NCI-H460 (cell line): ENCODE data around the gene PCNT. TPM values are rescaled to one million over a fixed set of nuclear protein-coding genes. Genes with fewer than 3 reads are reported as not detected.
"Not testable (repeated sequence)": the region's sequence is repeated elsewhere in the genome, so short reads cannot be mapped to it uniquely, and the experiment has no call there.

ENCODE experiments used
- DNase-seq: peaks from one replicate; pipeline ENCODE4 v3.0.0-alpha.2; 2016; ENCODE audit warnings: low read depth; ENCODE audit errors: extremely low read depth
- total RNA-seq: library from RNA; depleted of rRNA; stranded (reverse); fragments of >200 nt; shearing (Covaris generic); gene quantifications from 2 replicates; pipeline ENCODE4 v1.2.3, GENCODE V29; 2014

PCNT gene
- total RNA-seq, 1 experiment from 2014 or later = 14.1 TPM

GRCh38 chr21:46423546-46424038, 99.6 kb downstream of the PCNT start:
- no peak for DNase-seq

DNA sequence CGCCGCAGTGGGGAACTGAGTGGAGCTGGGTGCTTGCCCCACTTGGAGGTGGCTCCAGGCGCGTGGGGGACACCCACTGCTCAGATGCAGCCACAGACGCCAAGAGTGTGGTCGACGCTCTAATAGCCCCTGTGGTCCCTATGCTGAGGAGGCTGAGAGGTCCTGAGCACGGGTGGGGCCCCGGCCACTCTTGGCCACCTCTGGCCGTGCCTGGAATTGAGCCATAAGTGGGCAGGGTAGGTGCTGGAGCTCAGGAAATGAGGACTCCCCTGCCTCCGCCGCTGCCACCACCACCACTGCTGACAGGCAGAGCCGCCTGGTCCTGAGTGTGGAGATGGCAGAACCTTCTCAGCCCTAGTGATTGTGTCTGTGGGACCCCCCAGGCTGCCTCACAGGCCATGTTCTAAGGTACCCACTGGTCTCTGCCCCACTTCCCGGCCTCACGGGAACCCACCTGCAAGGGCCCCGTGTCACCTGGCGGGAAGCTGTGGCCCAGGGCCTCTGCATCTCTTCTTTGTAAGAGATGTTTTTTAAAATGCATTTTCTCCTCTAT, 100.2 kb downstream of the PCNT start:
- DNase-seq = no peak

GRCh38 chr21:46424621-46425020, 100.7 kb downstream of the PCNT start:
- DNase-seq = no peak

- no peak for DNase-seq
These were observed 101.1 kb downstream of the PCNT start for GRCh38 chr21:46425041-46425440.

DNA sequence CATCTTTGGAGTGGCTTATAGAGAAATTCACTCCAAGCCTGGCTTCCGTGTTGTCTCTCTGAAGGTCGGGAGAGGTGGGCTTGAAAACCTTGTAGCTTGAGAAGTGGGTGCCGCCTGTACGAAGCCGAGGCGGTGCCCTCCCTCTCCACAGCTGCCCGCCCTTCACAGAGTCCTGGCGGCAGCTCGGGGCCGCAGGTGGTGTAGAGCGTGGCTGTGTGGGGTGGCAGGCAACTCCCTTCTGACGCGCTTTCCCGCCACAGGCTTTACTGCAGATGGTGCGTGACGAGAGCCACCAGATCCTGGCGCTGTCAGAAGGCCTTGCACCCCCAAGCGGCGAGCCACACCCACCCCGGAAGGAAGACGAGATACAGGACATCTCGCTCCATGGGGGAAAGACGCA, 101.6 kb downstream of the PCNT start:
- DNase-seq = no peak

DNA sequence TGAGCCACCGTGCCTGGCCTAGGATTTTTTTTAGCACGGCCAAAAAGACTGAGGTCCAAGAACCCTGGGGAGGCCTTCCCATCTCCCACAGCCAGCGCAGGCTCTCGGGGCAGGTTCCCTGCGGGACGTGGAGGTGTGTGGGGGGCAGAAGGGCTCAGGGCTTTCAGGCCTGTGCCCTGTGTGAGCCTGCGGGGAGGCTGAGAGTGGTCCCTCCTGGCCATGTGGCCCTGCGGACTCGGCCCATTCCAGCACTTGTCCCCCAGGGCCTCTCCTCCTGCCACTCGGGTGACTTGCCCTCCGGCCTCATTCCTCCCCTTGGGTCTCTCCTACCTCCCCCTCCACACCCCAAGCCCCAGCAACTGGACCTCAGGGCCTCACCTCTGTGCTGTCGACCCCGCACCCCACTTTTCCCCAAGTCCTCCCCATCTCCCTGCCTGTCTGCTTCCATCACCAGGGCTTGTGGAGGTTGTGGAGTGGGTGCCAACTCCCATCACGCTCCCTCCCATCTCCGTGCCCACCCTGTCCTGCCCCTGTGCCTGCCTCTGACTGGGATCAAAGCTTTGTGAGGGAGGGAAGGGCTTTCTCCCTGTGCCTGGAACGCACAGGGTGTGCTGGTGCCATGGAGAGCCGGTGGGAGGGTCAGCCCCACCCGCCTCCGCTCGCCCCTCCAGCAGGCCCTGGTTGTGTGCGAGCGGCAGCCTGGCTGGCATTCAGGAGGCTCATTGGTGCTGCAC, 102.5 kb downstream of the PCNT start:
- no peak for DNase-seq

DNA sequence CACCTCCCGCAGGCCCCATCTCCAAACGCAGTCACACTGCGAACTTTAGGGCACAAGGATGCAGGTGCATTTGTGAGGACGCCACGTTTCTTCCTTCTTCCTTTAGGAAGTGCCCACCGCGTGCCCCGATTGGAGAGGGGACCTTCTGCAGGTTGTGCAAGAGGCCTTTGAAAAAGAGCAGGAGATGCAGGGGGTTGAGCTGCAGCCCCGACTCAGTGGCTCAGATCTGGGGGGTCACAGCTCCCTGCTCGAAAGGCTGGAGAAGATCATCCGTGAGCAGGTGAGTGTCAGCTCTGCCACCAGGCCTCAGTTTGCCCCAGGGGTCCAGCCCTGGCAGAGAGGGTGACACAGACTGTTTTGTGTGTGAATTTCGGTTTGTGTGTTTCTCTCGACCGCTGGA, 103.6 kb downstream of the PCNT start:
- no peak for DNase-seq

GRCh38 chr21:46428286-46428685, 104.3 kb downstream of the PCNT start:
- no peak for DNase-seq

- DNase-seq = no peak
These were observed 105.2 kb downstream of the PCNT start for GRCh38 chr21:46428987-46429710.

- DNase-seq = no peak
These were observed 106.1 kb downstream of the PCNT start for GRCh38 chr21:46429754-46430681.

- no peak for DNase-seq
These were observed 107.5 kb downstream of the PCNT start for GRCh38 chr21:46431448-46431847.

DNA sequence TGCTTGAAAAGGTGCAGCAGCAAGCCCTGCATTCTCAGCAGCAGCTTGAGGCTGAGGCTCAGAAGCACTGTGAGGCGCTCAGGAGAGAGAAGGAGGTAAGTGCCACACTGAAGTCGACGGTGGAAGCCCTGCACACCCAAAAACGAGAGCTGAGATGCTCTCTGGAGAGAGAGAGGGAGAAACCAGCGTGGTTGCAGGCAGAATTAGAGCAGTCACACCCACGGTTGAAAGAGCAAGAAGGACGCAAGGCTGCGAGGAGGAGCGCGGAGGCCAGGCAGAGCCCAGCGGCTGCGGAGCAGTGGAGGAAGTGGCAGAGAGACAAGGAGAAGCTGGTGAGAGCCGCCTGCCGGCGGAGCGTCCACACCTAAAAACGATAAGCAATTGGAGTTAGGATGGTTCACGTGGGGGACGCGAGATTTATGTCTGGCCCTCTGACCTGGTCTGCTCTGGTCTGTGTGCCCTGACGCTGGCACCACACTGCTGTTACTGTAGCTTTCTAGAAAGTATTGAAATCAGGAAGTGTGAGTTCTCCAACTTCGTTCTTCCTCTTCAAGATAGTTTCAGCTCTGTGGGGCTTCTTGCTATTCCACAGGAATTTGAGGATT, 108.0 kb downstream of the PCNT start:
- no peak for DNase-seq

- DNase-seq = not testable (repeated sequence)
These were observed 109.2 kb downstream of the PCNT start for GRCh38 chr21:46433116-46433515.

DNA sequence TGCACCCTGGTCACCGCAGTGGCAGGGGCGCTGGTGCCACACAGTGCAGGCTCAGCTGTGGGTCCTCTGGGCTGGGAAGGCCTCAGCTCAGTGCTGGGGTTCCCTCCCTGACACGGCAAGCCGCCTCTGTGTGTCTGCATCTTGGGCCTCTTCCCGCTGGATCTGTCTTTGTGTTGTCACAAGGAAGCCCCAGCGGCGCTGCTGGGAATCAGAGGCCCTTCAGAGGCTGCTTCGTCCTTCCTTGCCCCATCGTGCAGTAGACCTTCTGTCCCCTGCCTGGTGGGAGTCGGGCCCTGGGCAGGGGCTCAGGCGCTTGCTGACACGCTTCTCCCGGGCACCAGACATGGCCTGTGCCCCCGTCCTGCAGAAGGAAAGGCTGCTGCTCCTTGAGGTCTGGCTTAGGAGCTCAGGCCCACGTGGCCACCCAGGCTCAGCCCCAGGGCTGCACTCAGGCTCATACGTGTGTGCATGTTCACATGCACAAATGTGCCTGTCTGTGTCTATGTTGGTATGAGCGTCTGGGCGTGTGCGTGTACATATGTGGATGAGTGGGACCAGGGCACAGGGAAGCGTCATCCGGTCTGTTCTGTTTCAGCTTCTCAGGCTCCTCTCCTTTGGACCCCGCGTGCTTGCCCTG, 110.5 kb downstream of the PCNT start:
- no peak for DNase-seq

DNA sequence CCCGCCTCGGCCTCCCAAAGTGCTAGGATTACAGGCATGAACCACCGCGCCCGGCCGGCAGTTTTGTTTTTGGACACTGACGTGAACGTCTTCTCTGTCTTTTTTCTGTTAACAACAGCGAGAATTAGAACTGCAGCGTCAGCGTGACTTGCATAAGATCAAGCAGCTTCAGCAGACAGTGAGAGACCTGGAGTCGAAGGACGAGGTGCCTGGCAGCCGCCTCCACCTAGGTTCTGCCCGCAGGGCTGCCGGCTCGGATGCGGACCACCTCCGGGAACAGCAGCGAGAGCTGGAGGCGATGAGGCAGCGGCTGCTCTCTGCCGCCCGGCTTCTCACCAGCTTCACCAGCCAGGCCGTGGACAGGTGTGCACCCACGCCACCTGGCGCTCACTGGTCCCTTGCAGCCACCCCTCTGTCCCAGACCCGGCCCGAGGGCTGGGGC, 111.9 kb downstream of the PCNT start:
- DNase-seq = no peak

- no peak for DNase-seq
These were observed 112.7 kb downstream of the PCNT start for GRCh38 chr21:46436621-46437020.

DNA sequence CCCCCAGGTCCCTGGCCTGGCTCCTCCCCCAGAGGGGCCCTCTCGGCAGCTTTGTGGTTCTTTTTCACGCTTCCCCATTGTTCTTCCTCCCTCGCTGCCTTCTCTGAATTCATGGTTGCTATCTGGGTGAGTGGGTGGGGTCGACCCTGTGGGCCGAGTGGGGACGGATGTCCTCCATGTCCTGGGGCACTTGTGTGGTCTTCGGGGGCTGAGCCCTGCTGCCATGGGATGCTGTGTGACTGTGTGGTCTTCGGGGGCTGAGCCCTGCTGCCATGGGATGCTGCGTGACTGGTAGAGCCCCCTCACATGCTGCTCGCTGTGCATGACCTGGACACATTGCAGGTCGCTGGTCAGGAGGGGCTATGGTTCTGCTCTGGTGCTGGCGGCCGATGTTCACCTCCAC, 113.1 kb downstream of the PCNT start:
- no peak for DNase-seq

DNA sequence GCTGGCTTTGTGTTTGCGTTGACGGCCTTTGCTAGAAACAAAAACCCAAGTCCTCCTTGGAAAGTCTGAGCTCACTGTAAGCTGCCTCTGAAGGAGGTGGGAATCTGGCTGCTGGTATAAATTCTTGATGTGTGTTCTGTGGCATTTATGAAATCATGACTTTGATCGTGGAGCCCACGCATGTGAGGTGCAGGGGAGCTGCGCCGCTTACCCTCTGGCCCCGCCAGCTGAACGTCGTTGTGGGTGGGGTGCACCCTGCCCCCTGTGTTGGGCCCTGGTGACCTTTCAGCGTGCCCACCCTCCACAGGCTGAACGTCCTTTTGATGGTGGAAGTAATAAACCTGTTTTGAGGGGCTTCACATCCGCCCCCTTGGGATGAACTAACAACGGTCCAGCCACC, 113.6 kb downstream of the PCNT start:
- DNase-seq = no peak

DNA sequence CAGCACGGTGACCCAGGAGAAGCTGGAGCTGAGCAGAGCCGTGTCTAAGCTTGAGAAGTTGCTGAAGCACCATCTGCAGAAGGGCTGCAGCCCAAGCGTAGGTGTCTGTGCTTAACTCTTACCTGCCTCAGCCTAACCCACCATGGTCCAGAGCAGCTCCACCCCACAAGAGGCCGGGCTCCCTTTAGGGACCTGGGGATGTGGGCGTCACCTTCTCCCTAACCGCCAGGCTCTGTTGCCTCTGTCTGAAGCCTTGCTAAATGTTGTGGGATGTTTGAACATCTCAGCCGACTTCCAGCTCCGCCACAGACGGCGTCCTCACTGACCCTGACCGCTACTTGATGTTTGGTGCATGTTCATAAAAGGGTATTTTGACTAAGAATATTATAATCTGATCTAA, 114.3 kb downstream of the PCNT start:
- no peak for DNase-seq

GRCh38 chr21:46439906-46440305, 116.0 kb downstream of the PCNT start:
- DNase-seq = no peak
